ENCODE results near the gene NDST4. TPM values are rescaled to one million over a fixed set of nuclear protein-coding genes. Genes with fewer than 3 reads are reported as not detected.

NDST4 gene
- total and polyA plus RNA-seq, 4 donors = not detected

DNA sequence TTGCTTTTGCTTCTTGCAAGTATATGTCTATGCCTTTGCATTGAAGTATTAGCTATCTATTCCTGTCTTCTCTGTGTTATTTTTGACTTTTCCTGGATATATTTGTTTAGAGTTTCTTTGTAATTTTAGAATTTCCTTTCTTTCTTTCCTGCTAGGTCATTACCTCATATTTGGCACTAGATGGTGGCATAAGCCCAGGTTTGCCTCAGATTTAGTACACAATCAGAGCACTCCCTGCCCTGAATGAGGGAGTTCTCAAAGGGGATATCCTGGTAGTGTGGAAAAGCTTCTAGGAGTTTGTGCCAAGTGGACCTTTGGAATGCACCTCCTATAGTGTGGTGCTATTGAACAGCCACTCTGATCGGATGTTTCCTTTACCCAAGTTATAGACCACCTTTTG, 333.2 kb downstream of the NDST4 start:
- H3K9me3 ChIP-seq (ENCODE audit: control insufficient read depth in 4 of 4, low read length in 3 of 4) = no peaks in the 10 kb centered on the region
- no peaks in the 10 kb centered on the region for H3K36me3 ChIP-seq (ENCODE audit: control insufficient read depth in 4 of 4, insufficient read depth in 3 of 4, low read depth in 1 of 4, low read length in 3 of 4)
- H3K27ac ChIP-seq (ENCODE audit: low read depth in 1 of 2, low read length in 2 of 2) = no peak overlapping the region
- WGBS = 66% methylated on average over 1 of the region's 1 CpG
- no peaks in the 10 kb centered on the region for H3K4me1 ChIP-seq (ENCODE audit: control insufficient read depth in 4 of 4, insufficient read depth in 4 of 4, low read length in 3 of 4)
- H3K9ac ChIP-seq (ENCODE audit: low read depth in 1 of 2, low read length in 2 of 2) = no peak overlapping the region
- H3K4me3 ChIP-seq (ENCODE audit: low read depth in 1 of 3, low read length in 3 of 3) = no peak overlapping the region
- peaks cover 0 to 5% (median under 1%) of the 10 kb centered on the region in 4 donors for H3K27me3 ChIP-seq (ENCODE audit: control insufficient read depth in 4 of 4, insufficient read depth in 4 of 4, low read length in 3 of 4)
- DNase-seq (ENCODE audit: low spot score) = no peak
- TF ChIP-seq SP1 (IDR thresholded peaks at IDR 0.05) (no peak), HNF4G (IDR thresholded peaks at IDR 0.05) (no peak), RAD21 (IDR thresholded peaks at IDR 0.05) (peak; percentile 18 to 34), NR2F2 (IDR thresholded peaks at IDR 0.05) (no peak)

Small RNAs within 50 kb of the gene (small RNA-seq; reads per million reads assigned to genes)
- not detected for gene RN7SL808P

Measured in liver (tissue), 10 donors.